Pancreas (tissue), 10 donors: ENCODE results near the gene TBCE. TPM values are rescaled to one million over a fixed set of nuclear protein-coding genes. Genes with fewer than 3 reads are reported as not detected.
"Not testable (repeated sequence)": the region's sequence is repeated elsewhere in the genome, so short reads cannot be mapped to it uniquely, and the experiment has no call there.

Experiments
- ATAC-seq, 4 donors: fragments of 200-7000 bp; cut with Tn5 transposase; one replicate each; pipeline versions ENCODE4 v1.8.0 to v1.9.1; 2020; ENCODE audit warnings: mild to moderate bottlenecking in 4 of 4, moderate library complexity in 4 of 4
- DNase-seq, 6 donors: peaks; one replicate each; pipeline ENCODE4 v3.0.0-alpha.2; 2020
- FAIRE-seq: peaks from 2 replicates; lab custom pipeline; 2012; peaks lifted over from hg19 to GRCh38; lab: Jason Lieb, UNC
- H3K27ac ChIP-seq, 4 donors: fragments of 200-600 bp; sonication (generic); 1 replicate in 3 of 4; 2 replicates in 1 of 4; pipeline versions ENCODE4 v1.5.0 to v1.8.0; 2020
- H3K27me3 ChIP-seq, 4 donors: fragments of 200-600 bp; one replicate each; pipeline ENCODE4 v1.8.0; 2021
- H3K36me3 ChIP-seq, 3 donors: fragments of 200-600 bp; sonication (generic) in 1 of 3; one replicate each; pipeline versions ENCODE4 v1.5.0 to v1.8.0; 2020 to 2021
- H3K4me1 ChIP-seq, 3 donors: fragments of 200-600 bp; one replicate each; pipeline ENCODE4 v1.8.0; 2021
- H3K4me3 ChIP-seq, 4 donors: fragments of 200-600 bp; sonication (generic) in 2 of 4; one replicate each; pipeline versions ENCODE4 v1.5.0 to v1.8.0; 2020 to 2021
- H3K9me3 ChIP-seq, 4 donors: fragments of 200-600 bp; one replicate each; pipeline ENCODE4 v1.8.0; 2021
- CTCF ChIP-seq, 4 donors: fragments of 200-600 bp; sonication (generic) in 3 of 4; IDR thresholded peaks; one replicate each; pipeline versions ENCODE4 v1.5.0 to v1.8.0; 2021; ENCODE audit warnings: antibody characterized with exemption in 4 of 4
- WGBS, 2 donors: extraction: QIAGEN DNeasy Blood & Tissue Kit; methylation state at CpG; one replicate each; pipeline ENCODE4 v1.1.7; 2013; 5-methylcytosine and 5-hydroxymethylcytosine counted together
- intact Hi-C, 3 donors: fragments of 100-400 bp; cut with DNase I; formaldehyde crosslinking; loops; one replicate each; pipeline versions ENCODE4 v1.11.1 to v1.14.2; 2022
- polyA plus RNA-seq, 2 donors: library from polyadenylated mRNA; stranded (reverse); fragments of 200-250 nt; gene quantifications; one replicate each; pipeline ENCODE4 v1.2.3, GENCODE V29; 2013
- total RNA-seq, 6 donors: library from RNA; stranded (reverse); fragmentation: NEBNext Ultra II Directional in 4 of 6; extraction: Animal tissue kit (Norgen Biotek cat#: 25700) in 4 of 6; gene quantifications; one replicate each; pipeline versions ENCODE4 v1.2.1 to v1.2.4, GENCODE V29; 2021 to 2023
- donor health status: healthy with polysubstance abuse.
- donor health status: DM: no; HTN: no; CAD: no; lungs with moderate emphysema.
- donor health status: DM: no; HTN: no; CAD: no.
- donor health status: control.
- donor health status: control.
- donor health status: Bipolar disorder and iron deficiency.
- donor health status: DM: yes; HTN: yes; CAD: no.
- donor health status: DM: no; HTN: no; CAD: no.
- donor health status: DM: no; HTN: no; CAD: no.
- donor health status: DM: yes; HTN: yes; CAD: no.

Gene TBCE
- total and polyA plus RNA-seq, 8 donors, result 6.9 to 18.8 (median 10.4) TPM

GRCh38 chr1:235343726-235344125 lies 23.5 kb upstream of the TBCE start:
- TF ChIP-seq CTCF (IDR thresholded peaks at IDR 0.05), result no peak
- H3K9me3 ChIP-seq, result no peaks in the 10 kb centered on the region
- no peak overlapping the region for H3K27ac ChIP-seq
- H3K4me1 ChIP-seq, result no peaks in the 10 kb centered on the region
- no peak for FAIRE-seq
- intact Hi-C loops, result no loop called here
- H3K4me3 ChIP-seq, result no peak overlapping the region
- no peak for ATAC-seq
- WGBS, 2 donors, result 96 to 97% methylated on average over 5 of the region's 5 CpGs
- no peaks in the 10 kb centered on the region for H3K27me3 ChIP-seq
- H3K36me3 ChIP-seq, result peaks cover 0 to 14% (median 0%) of the 10 kb centered on the region in 3 donors
- DNase-seq, result no peak

GRCh38 chr1:235351441-235351840 lies 15.8 kb upstream of the TBCE start:
- Histone ChIP-seq H3K27me3 (no peaks in the 10 kb centered on the region), H3K36me3 (no peaks in the 10 kb centered on the region), H3K4me1 (no peaks in the 10 kb centered on the region), H3K27ac (no peak overlapping the region), H3K9me3 (no peaks in the 10 kb centered on the region), H3K4me3 (no peak overlapping the region)
- DNase-seq (no peak), ATAC-seq (no peak), FAIRE-seq (no peak)
- 82 to 88% methylated on average over 3 of the region's 3 CpGs for WGBS, 2 donors
- intact Hi-C loops, result no loop called here
- TF ChIP-seq CTCF (IDR thresholded peaks at IDR 0.05), result no peak

GRCh38 chr1:235351898-235352297 lies 15.3 kb upstream of the TBCE start:
- intact Hi-C loops, result no loop called here
- no peak for ATAC-seq
- WGBS, 2 donors, result 56 to 59% methylated on average over 3 of the region's 3 CpGs

GRCh38 chr1:235357485-235358373 lies 9.5 kb upstream of the TBCE start:
- Histone ChIP-seq H3K36me3 (no peaks in the 10 kb centered on the region), H3K4me3 (no peak overlapping the region), H3K9me3 (no peaks in the 10 kb centered on the region), H3K4me1 (no peaks in the 10 kb centered on the region), H3K27ac (no peak overlapping the region), H3K27me3 (no peaks in the 10 kb centered on the region)
- no peak for DNase-seq
- no peak for TF ChIP-seq CTCF (IDR thresholded peaks at IDR 0.05)
- no peak for ATAC-seq
- intact Hi-C loops, result no loop called here
- FAIRE-seq, result no peak
- 69 to 72% methylated on average over 11 of the region's 11 CpGs for WGBS, 2 donors

More at GRCh38 chr1:235351898-235352297, 15.3 kb upstream of the TBCE start:
- no peaks in the 10 kb centered on the region for H3K36me3 ChIP-seq
- no peaks in the 10 kb centered on the region for H3K27me3 ChIP-seq
- H3K9me3 ChIP-seq, result no peaks in the 10 kb centered on the region
- no peak for FAIRE-seq
- no peaks in the 10 kb centered on the region for H3K4me1 ChIP-seq
- no peak for DNase-seq
- no peak overlapping the region for H3K4me3 ChIP-seq
- no peak for TF ChIP-seq CTCF (IDR thresholded peaks at IDR 0.05)
- no peak overlapping the region for H3K27ac ChIP-seq

- no peak for FAIRE-seq
- DNase-seq, result no peak
- no peak for ATAC-seq
- intact Hi-C loops, result no loop called here
- TF ChIP-seq CTCF (IDR thresholded peaks at IDR 0.05), result no peak
- no peaks in the 10 kb centered on the region for H3K4me1 ChIP-seq
- H3K36me3 ChIP-seq, result no peaks in the 10 kb centered on the region
- H3K27me3 ChIP-seq, result no peaks in the 10 kb centered on the region
- H3K27ac ChIP-seq, result no peak overlapping the region
- H3K4me3 ChIP-seq, result no peak overlapping the region
- WGBS, 2 donors, result 88% methylated on average over 3 of the region's 3 CpGs
- H3K9me3 ChIP-seq, result no peaks in the 10 kb centered on the region
Measured at GRCh38 chr1:235358899-235359298, 8.3 kb upstream of the TBCE start.

- H3K27me3 ChIP-seq, H3K4me3 ChIP-seq, DNase-seq, FAIRE-seq, H3K36me3 ChIP-seq, intact Hi-C loops, H3K27ac ChIP-seq, H3K9me3 ChIP-seq, ATAC-seq, H3K4me1 ChIP-seq: not testable (repeated sequence)
- WGBS, 2 donors, result 90 to 95% methylated on average over 9 of the region's 9 CpGs
Measured at GRCh38 chr1:235364189-235364588, 3.0 kb upstream of the TBCE start.
